ENCODE measurements around the gene ZAR1L.
A peak's percentile ranks its signal among the peaks of the same experiment; 100 is the strongest.

The ZAR1L gene

GRCh38 chr13:32316501-32316900 lies 1.3 kb upstream of the ZAR1L start:
- Histone ChIP-seq H3K4me2 (ENCODE audit: insufficient read depth, low read length) (peak overlapping the region; percentile 91), H3K4me3 (ENCODE audit: low read depth in 1 of 2, low read length in 2 of 2) (peak overlapping the region; percentile 81 to 85), H3K36me3 (ENCODE audit: insufficient read depth, low read length) (peaks cover 32% of the 10 kb centered on the region), H3K27ac (ENCODE audit: low read length) (peak overlapping the region; percentile 100), H3K9me3 (ENCODE audit: insufficient read depth, low read length, severe bottlenecking) (no peaks in the 10 kb centered on the region), H3K9ac (ENCODE audit: low read depth, low read length) (peak overlapping the region; percentile 100), H4K20me1 (ENCODE audit: insufficient read depth, low read length) (no peaks in the 10 kb centered on the region), H2AFZ (ENCODE audit: low read depth, low read length) (peak overlapping the region; percentile 100), H3K4me1 (ENCODE audit: insufficient read depth, low read length) (peaks cover 49% of the 10 kb centered on the region), H3K79me2 (ENCODE audit: insufficient read depth, low read length) (peaks cover 57% of the 10 kb centered on the region), H3K27me3 (ENCODE audit: insufficient read depth, low read length, poor library complexity) (no peaks in the 10 kb centered on the region)
- ATAC-seq (ENCODE audit: insufficient read depth, low read depth) (no peak), DNase-seq (no peak)
- TF ChIP-seq CTCF (IDR thresholded peaks at IDR 0.05; ENCODE audit: borderline replicate concordance, extremely low read depth, low read length, poor library complexity, severe bottlenecking) (no peak), EZH2 (IDR thresholded peaks at IDR 0.05; ENCODE audit: borderline replicate concordance, low read depth, low read length, severe bottlenecking) (no peak)

GRCh38 chr13:32316028-32316339 lies 821 bp upstream of the ZAR1L start:
- H3K36me3 ChIP-seq (ENCODE audit: insufficient read depth, low read length), result peaks cover 27% of the 10 kb centered on the region
- peak overlapping the region; percentile 100 for H3K27ac ChIP-seq (ENCODE audit: low read length)
- no peaks in the 10 kb centered on the region for H3K9me3 ChIP-seq (ENCODE audit: insufficient read depth, low read length, severe bottlenecking)
- TF ChIP-seq CTCF (IDR thresholded peaks at IDR 0.05; ENCODE audit: borderline replicate concordance, extremely low read depth, low read length, poor library complexity, severe bottlenecking), result no peak
- no peak for TF ChIP-seq EZH2 (IDR thresholded peaks at IDR 0.05; ENCODE audit: borderline replicate concordance, low read depth, low read length, severe bottlenecking)
- peaks cover 55% of the 10 kb centered on the region for H3K79me2 ChIP-seq (ENCODE audit: insufficient read depth, low read length)
- peak overlapping the region; percentile 100 for H3K9ac ChIP-seq (ENCODE audit: low read depth, low read length)
- peak overlapping the region; percentile 91 for H3K4me2 ChIP-seq (ENCODE audit: insufficient read depth, low read length)
- H3K27me3 ChIP-seq (ENCODE audit: insufficient read depth, low read length, poor library complexity), result no peaks in the 10 kb centered on the region
- H3K4me3 ChIP-seq (ENCODE audit: low read depth in 1 of 2, low read length in 2 of 2), result peak overlapping the region; percentile 81 to 85
- peaks cover 49% of the 10 kb centered on the region for H3K4me1 ChIP-seq (ENCODE audit: insufficient read depth, low read length)
- no peaks in the 10 kb centered on the region for H4K20me1 ChIP-seq (ENCODE audit: insufficient read depth, low read length)
- H2AFZ ChIP-seq (ENCODE audit: low read depth, low read length), result peak overlapping the region; percentile 100
- no peak for DNase-seq
- ATAC-seq (ENCODE audit: insufficient read depth, low read depth), result no peak

GRCh38 chr13:32314271-32315237 lies 609 bp downstream of the ZAR1L start:
- H3K4me2 ChIP-seq (ENCODE audit: insufficient read depth, low read length), result peak overlapping the region; percentile 91
- H3K79me2 ChIP-seq (ENCODE audit: insufficient read depth, low read length), result peaks cover 41% of the 10 kb centered on the region
- DNase-seq, result peak; percentile 73

More at GRCh38 chr13:32314271-32315237, 609 bp downstream of the ZAR1L start:
- Histone ChIP-seq H3K4me1 (ENCODE audit: insufficient read depth, low read length) (peaks cover 44% of the 10 kb centered on the region), H2AFZ (ENCODE audit: low read depth, low read length) (peak overlapping the region; percentile 100), H3K9me3 (ENCODE audit: insufficient read depth, low read length, severe bottlenecking) (no peaks in the 10 kb centered on the region), H3K9ac (ENCODE audit: low read depth, low read length) (peak overlapping the region; percentile 100), H4K20me1 (ENCODE audit: insufficient read depth, low read length) (no peaks in the 10 kb centered on the region), H3K27ac (ENCODE audit: low read length) (peak overlapping the region; percentile 100), H3K27me3 (ENCODE audit: insufficient read depth, low read length, poor library complexity) (no peaks in the 10 kb centered on the region), H3K36me3 (ENCODE audit: insufficient read depth, low read length) (peaks cover 13% of the 10 kb centered on the region), H3K4me3 (ENCODE audit: low read depth in 1 of 2, low read length in 2 of 2) (peak overlapping the region; percentile 81 to 85)
- TF ChIP-seq CTCF (IDR thresholded peaks at IDR 0.05; ENCODE audit: borderline replicate concordance, extremely low read depth, low read length, poor library complexity, severe bottlenecking), result no peak
- ATAC-seq (ENCODE audit: insufficient read depth, low read depth), result peak; percentile 66

Measured in DND-41 (cell line).